ENCODE results near the gene MAPK8. TPM values are rescaled to one million over a fixed set of nuclear protein-coding genes. Genes with fewer than 3 reads are reported as not detected.
A peak's percentile ranks its signal among the peaks of the same experiment; 100 is the strongest.

The MAPK8 gene
- total and polyA plus RNA-seq, 12 donors = 7.4 to 41.9 (median 30.0) TPM

DNA sequence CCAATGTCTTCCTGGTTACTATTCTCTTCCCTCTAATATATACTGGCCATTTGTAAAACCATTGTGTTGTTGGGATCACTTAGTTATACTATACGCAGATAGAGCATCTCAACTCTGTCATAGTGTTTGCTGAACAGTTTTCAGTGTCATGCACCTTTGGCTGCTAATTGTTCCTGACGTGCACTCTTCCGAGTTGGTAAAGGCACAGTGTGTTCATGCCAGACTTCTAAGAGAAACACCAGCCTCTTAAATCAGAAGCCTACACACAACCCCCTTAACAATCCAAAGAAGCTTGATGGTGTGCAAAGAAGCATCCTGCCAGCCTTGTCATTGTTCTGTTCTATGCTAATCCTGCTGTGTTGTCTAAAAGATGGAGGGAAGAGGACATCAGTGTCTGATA lies 131.1 kb downstream of the MAPK8 start:
- no peak for ATAC-seq
- H3K27me3 ChIP-seq = no peaks in the 10 kb centered on the region
- peaks cover 0 to 54% (median 7%) of the 10 kb centered on the region in 9 donors for H3K36me3 ChIP-seq
- WGBS, 2 donors = 73 to 87% methylated on average over 3 of the region's 3 CpGs
- H3K9me3 ChIP-seq = no peaks in the 10 kb centered on the region
- intact Hi-C loops (cut with DNase I) = loop anchor here in 1 of 10 donors (5.0 kb wide), 1 partner anchor 50 kb away; no protein-coding TSS in a partner anchor
- H3K4me3 ChIP-seq = no peak overlapping the region
- no peak overlapping the region for H3K27ac ChIP-seq
- TF ChIP-seq, protein P1, sequence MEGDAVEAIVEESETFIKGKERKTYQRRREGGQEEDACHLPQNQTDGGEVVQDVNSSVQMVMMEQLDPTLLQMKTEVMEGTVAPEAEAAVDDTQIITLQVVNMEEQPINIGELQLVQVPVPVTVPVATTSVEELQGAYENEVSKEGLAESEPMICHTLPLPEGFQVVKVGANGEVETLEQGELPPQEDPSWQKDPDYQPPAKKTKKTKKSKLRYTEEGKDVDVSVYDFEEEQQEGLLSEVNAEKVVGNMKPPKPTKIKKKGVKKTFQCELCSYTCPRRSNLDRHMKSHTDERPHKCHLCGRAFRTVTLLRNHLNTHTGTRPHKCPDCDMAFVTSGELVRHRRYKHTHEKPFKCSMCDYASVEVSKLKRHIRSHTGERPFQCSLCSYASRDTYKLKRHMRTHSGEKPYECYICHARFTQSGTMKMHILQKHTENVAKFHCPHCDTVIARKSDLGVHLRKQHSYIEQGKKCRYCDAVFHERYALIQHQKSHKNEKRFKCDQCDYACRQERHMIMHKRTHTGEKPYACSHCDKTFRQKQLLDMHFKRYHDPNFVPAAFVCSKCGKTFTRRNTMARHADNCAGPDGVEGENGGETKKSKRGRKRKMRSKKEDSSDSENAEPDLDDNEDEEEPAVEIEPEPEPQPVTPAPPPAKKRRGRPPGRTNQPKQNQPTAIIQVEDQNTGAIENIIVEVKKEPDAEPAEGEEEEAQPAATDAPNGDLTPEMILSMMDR (IDR thresholded peaks at IDR 0.05) = no peak
- no peak for DNase-seq
- no peaks in the 10 kb centered on the region for H3K4me1 ChIP-seq

DNA sequence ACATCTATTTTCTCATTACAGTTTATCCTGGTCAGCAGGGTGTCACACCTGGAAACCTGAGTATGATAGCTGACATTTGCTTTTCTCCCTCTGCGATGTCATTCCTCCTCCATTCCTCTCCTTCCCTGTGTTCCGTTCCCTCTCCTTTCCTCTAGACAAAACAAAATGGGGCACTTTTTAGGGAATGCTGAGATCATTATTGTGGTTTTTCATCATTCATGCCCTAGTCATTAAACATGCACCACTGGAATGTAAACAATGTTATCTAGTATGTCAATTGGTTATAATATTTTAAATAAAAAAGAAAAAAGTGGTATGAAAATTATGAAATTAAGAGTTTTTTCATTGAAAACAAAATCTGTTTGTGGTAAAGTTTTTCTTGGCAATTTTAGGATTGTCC lies 132.6 kb downstream of the MAPK8 start:
- peaks cover 0 to 40% (median 7%) of the 10 kb centered on the region in 9 donors for H3K36me3 ChIP-seq
- H3K27me3 ChIP-seq = no peaks in the 10 kb centered on the region
- no peak overlapping the region for H3K4me3 ChIP-seq
- TF ChIP-seq, protein P1 (IDR thresholded peaks at IDR 0.05) = no peak
- no peaks in the 10 kb centered on the region for H3K4me1 ChIP-seq
- intact Hi-C loops (cut with DNase I) = loop anchor here in 1 of 10 donors (5.0 kb wide), 1 partner anchor 48 kb away; no protein-coding TSS in a partner anchor
- ATAC-seq = no peak
- H3K27ac ChIP-seq = no peak overlapping the region
- no peak for DNase-seq
- 94% methylated on average over 2 of the region's 2 CpGs for whole genome bisulfite sequencing, 2 donors
- no peaks in the 10 kb centered on the region for H3K9me3 ChIP-seq

DNA sequence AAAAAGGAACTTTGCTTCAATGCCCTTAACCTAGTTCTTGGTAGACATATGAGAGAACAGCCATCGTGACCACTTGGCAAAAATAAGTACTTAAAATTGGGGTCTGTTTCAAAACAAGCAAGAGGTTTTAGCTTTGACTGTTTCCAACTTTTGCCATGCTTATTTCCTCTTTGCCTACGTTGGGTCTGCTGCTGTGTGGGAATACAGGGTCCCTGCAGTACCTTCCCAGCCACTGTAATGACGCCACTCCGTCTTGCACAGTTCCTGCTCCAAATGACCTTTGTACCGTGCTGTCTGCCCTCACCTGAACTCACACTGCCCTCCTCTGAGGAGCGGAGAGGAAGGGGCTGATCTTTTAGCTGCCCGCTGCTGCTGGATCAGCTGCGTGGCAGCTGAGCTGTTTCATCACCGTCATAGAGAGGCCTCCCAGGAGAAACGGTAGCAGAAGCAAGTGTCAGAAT lies 133.1 kb downstream of the MAPK8 start:
- no peaks in the 10 kb centered on the region for H3K27me3 ChIP-seq
- WGBS, 2 donors = 62 to 68% methylated on average over 10 of the region's 10 CpGs
- H3K4me1 ChIP-seq = no peaks in the 10 kb centered on the region
- intact Hi-C loops (cut with DNase I) = loop anchor here in 3 of 10 donors (5.0 to 10.0 kb wide), 2 partner anchors 48 to 65 kb away; no protein-coding TSS in a partner anchor
- H3K27ac ChIP-seq = no peak overlapping the region
- ATAC-seq (peak in 3 of 8 donors; percentile 19 to 62 (median 50)), DNase-seq (no peak)
- TF ChIP-seq, protein P1 (IDR thresholded peaks at IDR 0.05) = no peak
- peaks cover 0 to 36% (median 7%) of the 10 kb centered on the region in 9 donors for H3K36me3 ChIP-seq
- H3K9me3 ChIP-seq = no peaks in the 10 kb centered on the region
- no peak overlapping the region for H3K4me3 ChIP-seq

DNA sequence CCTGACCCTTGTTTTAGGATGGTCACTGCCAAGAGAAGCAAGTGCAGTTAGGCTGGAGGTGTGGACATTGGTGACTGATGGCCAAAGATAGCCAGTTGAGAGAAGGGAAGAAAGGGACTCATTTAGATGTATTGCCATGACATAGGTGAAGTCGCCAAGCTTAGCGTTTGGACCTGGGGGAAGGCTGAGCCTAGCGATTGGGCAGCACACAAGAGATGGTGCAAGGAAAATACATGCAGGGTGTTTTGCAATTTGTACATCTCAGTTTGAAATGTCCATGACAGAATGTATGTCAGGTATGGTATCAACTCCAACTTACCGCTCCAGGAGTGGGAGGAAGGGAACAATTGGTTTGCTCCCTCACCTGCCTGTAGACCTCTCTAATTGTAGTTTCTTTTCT lies 134.3 kb downstream of the MAPK8 start:
- DNase-seq (no peak), ATAC-seq (no peak)
- TF ChIP-seq, protein P1 (IDR thresholded peaks at IDR 0.05) = no peak
- intact Hi-C loops (cut with DNase I) = loop anchor here in 2 of 10 donors (10.0 kb wide), 1 partner anchor 64 kb away; no protein-coding TSS in a partner anchor
- Histone ChIP-seq H3K4me1 (no peaks in the 10 kb centered on the region), H3K27ac (no peak overlapping the region), H3K4me3 (no peak overlapping the region), H3K36me3 (peaks cover 0 to 31% (median 3%) of the 10 kb centered on the region in 9 donors), H3K9me3 (no peaks in the 10 kb centered on the region), H3K27me3 (no peaks in the 10 kb centered on the region)
- 96 to 98% methylated on average over 4 of the region's 4 CpGs for WGBS, 2 donors
